Measurements from ENCODE around the gene GSTM2. TPM values are rescaled to one million over a fixed set of nuclear protein-coding genes. Genes with fewer than 3 reads are reported as not detected.

GSTM2 gene
- total RNA-seq, 1 experiment from 2014 or later: 5.9 TPM

DNA sequence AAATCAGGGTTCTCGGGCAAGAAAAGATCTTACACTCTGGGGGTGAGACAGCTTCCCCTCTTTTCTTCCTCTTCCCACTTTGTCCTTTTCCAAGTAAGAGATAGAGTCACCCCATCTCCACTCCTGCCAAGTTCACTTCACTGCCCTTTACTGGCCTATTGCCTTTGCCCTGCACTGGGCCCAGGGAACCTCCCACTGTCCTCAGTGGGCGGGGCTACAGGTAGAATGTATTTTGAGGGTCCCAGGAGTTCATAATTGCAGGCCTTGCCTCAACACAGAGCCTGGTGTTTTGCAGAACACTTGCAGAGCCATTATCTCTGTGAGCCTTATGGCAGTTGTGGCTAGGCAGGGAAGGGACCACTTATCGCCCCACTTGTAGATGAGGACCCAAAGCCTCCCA, 45.0 kb upstream of the GSTM2 start:
- peaks cover 0 to 2% of the 10 kb centered on the region in 2 experiments; a peak in 2 of 4 replicates for H3K36me3 ChIP-seq (ENCODE audit: control insufficient read depth in 1 of 2, insufficient read depth in 2 of 2, low read length in 2 of 2)
- peaks cover 25 to 33% of the 10 kb centered on the region in 2 experiments; a peak in 3 of 4 replicates for H3K4me1 ChIP-seq (ENCODE audit: control insufficient read depth in 1 of 2, insufficient read depth in 2 of 2, low read length in 2 of 2)
- ATAC-seq (no peak), DNase-seq (ENCODE audit: low read depth, low spot score) (no peak)
- ChIA-PET POLR2A (no interaction called here), RAD21 (ENCODE audit: low non-redundant PET in 1 of 2, low total read pairs in 2 of 2, uncharacterized antibody in 2 of 2, unreplicated experiment in 2 of 2) (no interaction called here), CTCF (interaction anchor here (1.8 kb wide), 1 partner anchor 17 kb away, joined by 7 read pairs; no protein-coding TSS in a partner anchor)
- intact Hi-C loops (cut with micrococcal nuclease): no loop called here
- no peaks in the 10 kb centered on the region for H3K9me2 ChIP-seq (ENCODE audit: insufficient read depth)
- H3K4me2 ChIP-seq (ENCODE audit: low read length): no peak overlapping the region
- BruUV-seq (replicated peaks): no TSS peak
- TF ChIP-seq EGR1 (IDR thresholded peaks at IDR 0.05; ENCODE audit: low read depth): no peak
- TF ChIP-seq POLR2AphosphoS5 (IDR thresholded peaks at IDR 0.05; ENCODE audit: low read depth, low read length): no peak
- TF ChIP-seq POLR2A (IDR thresholded peaks at IDR 0.05; ENCODE audit: borderline replicate concordance, extremely low read depth, insufficient read depth, insufficient read length): no peak
- no peak for TF ChIP-seq RAD21 (IDR thresholded peaks at IDR 0.05; ENCODE audit: low read depth)
- TF ChIP-seq SP1 (IDR thresholded peaks at IDR 0.05; ENCODE audit: low read depth): no peak
- peaks cover 53% of the 10 kb centered on the region for H3K79me2 ChIP-seq (ENCODE audit: insufficient read depth, low read length)
- no peak overlapping the region; the same call in 1 of the 2 replicates for H3K27ac ChIP-seq (ENCODE audit: low read depth, low read length)
- no peak overlapping the region for H3K4me3 ChIP-seq (replicated peaks in 1 of 2; ENCODE audit: low read depth in 1 of 2, low read length in 2 of 2)
- H3K27me3 ChIP-seq (ENCODE audit: insufficient read depth, low read length): no peaks in the 10 kb centered on the region
- H3K9me3 ChIP-seq (ENCODE audit: control insufficient read depth in 1 of 2, insufficient read depth in 1 of 2, low read depth in 1 of 2, low read length in 2 of 2): no peaks in the 10 kb centered on the region
- H3K9ac ChIP-seq (ENCODE audit: low read length): no peak overlapping the region
- no peak overlapping the region for H2AFZ ChIP-seq (ENCODE audit: low read depth, low read length, poor library complexity, severe bottlenecking)
- H4K20me1 ChIP-seq (ENCODE audit: insufficient read depth): no peaks in the 10 kb centered on the region

DNA sequence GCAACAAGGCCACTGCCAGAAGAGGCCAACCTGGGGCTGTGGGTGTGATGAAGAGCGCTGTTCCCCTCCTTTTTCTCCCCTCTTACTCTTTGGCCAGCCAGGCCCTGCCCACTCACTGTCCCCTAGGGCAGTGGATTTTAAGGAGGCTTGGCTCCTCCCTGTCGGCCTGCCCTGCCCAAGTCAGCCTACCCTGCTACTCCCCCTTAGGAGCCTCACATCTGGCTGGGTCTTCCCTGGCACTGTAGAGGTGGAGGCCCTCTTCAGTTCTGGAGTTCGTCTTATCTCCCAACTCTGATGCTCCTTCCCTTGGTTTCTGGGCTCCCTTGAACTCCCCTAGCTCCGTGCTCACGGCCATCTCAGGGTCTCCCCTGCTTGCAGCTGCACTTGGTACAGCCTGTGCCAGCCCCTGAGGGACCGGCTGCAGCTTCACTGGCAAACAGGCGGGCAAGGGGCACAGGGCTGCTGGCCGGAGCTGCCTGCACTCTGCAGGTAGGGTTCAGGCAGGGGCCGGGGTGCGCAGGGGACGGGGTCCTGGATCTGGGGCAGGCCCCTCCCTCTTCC, 44.2 kb upstream of the GSTM2 start:
- peaks cover 20 to 32% of the 10 kb centered on the region in 2 experiments; a peak in 3 of 4 replicates for H3K4me1 ChIP-seq (ENCODE audit: control insufficient read depth in 1 of 2, insufficient read depth in 2 of 2, low read length in 2 of 2)
- H3K79me2 ChIP-seq (ENCODE audit: insufficient read depth, low read length): peaks cover 53% of the 10 kb centered on the region
- RAD21 ChIA-PET (ENCODE audit: low non-redundant PET in 1 of 2, low total read pairs in 2 of 2, uncharacterized antibody in 2 of 2, unreplicated experiment in 2 of 2): no interaction called here
- H4K20me1 ChIP-seq (ENCODE audit: insufficient read depth): no peaks in the 10 kb centered on the region
- no peak overlapping the region for H3K9ac ChIP-seq (ENCODE audit: low read length)
- BruUV-seq (replicated peaks): no TSS peak
- no peak overlapping the region for H3K4me3 ChIP-seq (replicated peaks in 1 of 2; ENCODE audit: low read depth in 1 of 2, low read length in 2 of 2)
- DNase-seq (ENCODE audit: low read depth, low spot score): no peak
- CTCF ChIA-PET: interaction anchor here (1.8 kb wide), 1 partner anchor 16 kb away, joined by 7 read pairs; no protein-coding TSS in a partner anchor
- no peaks in the 10 kb centered on the region for H3K9me2 ChIP-seq (ENCODE audit: insufficient read depth)
- no peak for ATAC-seq
- H3K27ac ChIP-seq (ENCODE audit: low read depth, low read length): no peak overlapping the region
- H3K4me2 ChIP-seq (ENCODE audit: low read length): no peak overlapping the region
- POLR2A ChIA-PET: no interaction called here
- peaks cover 0 to 4% of the 10 kb centered on the region in 2 experiments; a peak in 2 of 4 replicates for H3K36me3 ChIP-seq (ENCODE audit: control insufficient read depth in 1 of 2, insufficient read depth in 2 of 2, low read length in 2 of 2)
- H3K27me3 ChIP-seq (ENCODE audit: insufficient read depth, low read length): no peaks in the 10 kb centered on the region
- intact Hi-C loops (cut with micrococcal nuclease): no loop called here
- no peaks in the 10 kb centered on the region for H3K9me3 ChIP-seq (ENCODE audit: control insufficient read depth in 1 of 2, insufficient read depth in 1 of 2, low read depth in 1 of 2, low read length in 2 of 2)
- H2AFZ ChIP-seq (ENCODE audit: low read depth, low read length, poor library complexity, severe bottlenecking): no peak overlapping the region
- no peak for TF ChIP-seq SP1 (IDR thresholded peaks at IDR 0.05; ENCODE audit: low read depth)
- TF ChIP-seq ZFX (IDR thresholded peaks at IDR 0.05): no peak
- TF ChIP-seq RAD21 (IDR thresholded peaks at IDR 0.05; ENCODE audit: low read depth): no peak
- TF ChIP-seq EZH2 (IDR thresholded peaks at IDR 0.05): no peak
- TF ChIP-seq POLR2AphosphoS5 (IDR thresholded peaks at IDR 0.05; ENCODE audit: low read depth, low read length): no peak
- TF ChIP-seq, protein P1, sequence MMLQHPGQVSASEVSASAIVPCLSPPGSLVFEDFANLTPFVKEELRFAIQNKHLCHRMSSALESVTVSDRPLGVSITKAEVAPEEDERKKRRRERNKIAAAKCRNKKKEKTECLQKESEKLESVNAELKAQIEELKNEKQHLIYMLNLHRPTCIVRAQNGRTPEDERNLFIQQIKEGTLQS (IDR thresholded peaks at IDR 0.05): no peak
